Small intestine (tissue), 7 donors: ENCODE results near the gene CCN5. TPM values are rescaled to one million over a fixed set of nuclear protein-coding genes. Genes with fewer than 3 reads are reported as not detected.

Experiments used
- DNase-seq, 2 donors: peaks; one replicate each; pipeline versions ENCODE4 v3.0.0 to v3.0.0-alpha.2; 2013
- FAIRE-seq: peaks from 2 replicates; lab custom pipeline; 2012; peaks lifted over from hg19 to GRCh38; lab: Jason Lieb, UNC
- H3K27ac ChIP-seq, 3 donors: one replicate each; pipeline ENCODE4 v1.5.1; 2013; ENCODE audit warnings: low read length in 2 of 3, mild to moderate bottlenecking in 2 of 3, control low read depth in 1 of 3, inconsistent platforms in 1 of 3, low read depth in 1 of 3, moderate library complexity in 1 of 3
- H3K27me3 ChIP-seq, 3 donors: one replicate each; pipeline ENCODE4 v1.6.1; 2013; ENCODE audit warnings: low read length in 3 of 3, inconsistent platforms in 1 of 3; ENCODE audit not compliant: control insufficient read depth in 3 of 3, insufficient read depth in 3 of 3
- H3K36me3 ChIP-seq, 3 donors: one replicate each; pipeline ENCODE4 v1.6.1; 2013; ENCODE audit warnings: low read length in 3 of 3, inconsistent platforms in 1 of 3, low read depth in 1 of 3, mild to moderate bottlenecking in 1 of 3, moderate library complexity in 1 of 3; ENCODE audit not compliant: control insufficient read depth in 3 of 3, insufficient read depth in 2 of 3
- H3K4me1 ChIP-seq, 3 donors: one replicate each; pipeline ENCODE4 v1.6.1; 2013; ENCODE audit warnings: low read length in 2 of 3, inconsistent platforms in 1 of 3, low read depth in 1 of 3, mild to moderate bottlenecking in 1 of 3, moderate library complexity in 1 of 3; ENCODE audit not compliant: control insufficient read depth in 3 of 3, insufficient read depth in 2 of 3
- H3K4me3 ChIP-seq, 3 donors: one replicate each; pipeline ENCODE4 v1.5.1; 2013; ENCODE audit warnings: low read length in 3 of 3, control low read depth in 1 of 3, inconsistent platforms in 1 of 3, low read depth in 1 of 3, mild to moderate bottlenecking in 1 of 3, moderate library complexity in 1 of 3
- H3K9me3 ChIP-seq, 2 donors: one replicate each; pipeline ENCODE4 v1.6.1; 2013; ENCODE audit warnings: low read depth in 1 of 2, low read length in 1 of 2; ENCODE audit not compliant: control insufficient read depth in 2 of 2, insufficient read depth in 1 of 2
- WGBS, 3 donors: extraction: QIAGEN DNeasy Blood & Tissue Kit; methylation state at CpG; one replicate each; pipeline ENCODE4 v1.1.7; 2013; 5-methylcytosine and 5-hydroxymethylcytosine counted together
- polyA plus RNA-seq, 4 donors: library from polyadenylated mRNA; stranded (reverse) in 3 of 4; unstranded in 1 of 4; fragments of 200-250 nt in 3 of 4; fragments of 120-200 nt in 1 of 4; gene quantifications; one replicate each; pipeline versions ENCODE4 v1.2.1 to v1.2.3, GENCODE V29; 2013
- donor health status: healthy with polysubstance abuse.
- donor health status: control.
- donor health status: control.
- donor health status: Bipolar disorder and iron deficiency.
- donor health status: healthy.

The CCN5 gene
- polyA plus RNA-seq, 4 donors: 0.07 to 2.2 (median 1.9) TPM; not detected in 1

DNA sequence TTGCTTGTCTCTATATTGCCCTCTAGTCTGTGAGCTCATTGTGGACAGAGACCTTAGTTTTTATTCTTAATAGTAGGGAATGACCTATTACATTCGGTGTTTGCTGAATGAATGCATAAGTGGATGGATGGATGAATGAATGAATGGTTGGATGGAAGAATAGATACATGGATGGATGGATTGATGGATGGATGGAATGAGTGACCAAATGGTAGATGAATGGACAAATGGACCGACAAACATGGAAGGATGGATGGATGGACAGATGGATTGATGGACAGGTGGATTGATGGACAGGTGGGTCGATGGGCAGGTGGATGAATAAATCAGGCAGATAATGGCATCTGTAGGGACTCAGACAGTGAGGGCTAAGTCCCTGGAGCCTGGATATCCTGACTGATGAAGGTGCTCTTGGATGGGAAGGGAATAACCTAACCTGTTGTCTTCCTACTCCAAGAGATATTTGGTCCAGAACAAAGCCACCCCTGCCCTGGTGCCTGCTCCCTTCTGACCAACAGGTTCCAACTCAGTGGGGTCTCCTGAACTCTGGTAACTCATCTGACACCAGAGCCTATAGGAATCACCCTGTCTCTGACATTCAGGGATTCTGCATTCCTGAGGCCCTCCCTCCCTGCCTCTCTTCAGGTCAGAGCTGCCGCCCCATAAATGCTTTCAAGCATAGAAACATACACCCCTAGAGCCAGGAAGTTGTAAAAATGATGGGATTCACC is 9.6 kb upstream of the CCN5 start:
- Histone ChIP-seq H3K4me1 (no peaks in the 10 kb centered on the region), H3K27ac (no peak overlapping the region), H3K27me3 (no peaks in the 10 kb centered on the region), H3K9me3 (no peaks in the 10 kb centered on the region), H3K36me3 (no peaks in the 10 kb centered on the region), H3K4me3 (no peak overlapping the region)
- FAIRE-seq (no peak), DNase-seq (no peak)
- 72 to 80% (median 80%) methylated on average over 4 of the region's 4 CpGs for WGBS, 3 donors

- Histone ChIP-seq H3K27me3 (no peaks in the 10 kb centered on the region), H3K4me3 (no peak overlapping the region), H3K9me3 (no peaks in the 10 kb centered on the region), H3K27ac (no peak overlapping the region), H3K4me1 (no peaks in the 10 kb centered on the region), H3K36me3 (no peaks in the 10 kb centered on the region)
- 62 to 73% (median 69%) methylated on average over 10 of the region's 10 CpGs for WGBS, 3 donors
- FAIRE-seq: no peak
- no peak for DNase-seq
Observed at GRCh38 chr20:44706301-44707017, 8.7 kb upstream of the CCN5 start.

- WGBS, 3 donors: 91 to 93% (median 93%) methylated on average over 5 of the region's 5 CpGs
- Histone ChIP-seq H3K27ac (no peak overlapping the region), H3K9me3 (no peaks in the 10 kb centered on the region), H3K4me1 (no peaks in the 10 kb centered on the region), H3K27me3 (no peaks in the 10 kb centered on the region), H3K36me3 (no peaks in the 10 kb centered on the region), H3K4me3 (no peak overlapping the region)
- no peak for DNase-seq
- FAIRE-seq: no peak
Observed at GRCh38 chr20:44707018-44707579, 8.1 kb upstream of the CCN5 start.

- FAIRE-seq: no peak
- no peaks in the 10 kb centered on the region for H3K36me3 ChIP-seq
Observed at GRCh38 chr20:44709380-44709779, 5.8 kb upstream of the CCN5 start.

DNA sequence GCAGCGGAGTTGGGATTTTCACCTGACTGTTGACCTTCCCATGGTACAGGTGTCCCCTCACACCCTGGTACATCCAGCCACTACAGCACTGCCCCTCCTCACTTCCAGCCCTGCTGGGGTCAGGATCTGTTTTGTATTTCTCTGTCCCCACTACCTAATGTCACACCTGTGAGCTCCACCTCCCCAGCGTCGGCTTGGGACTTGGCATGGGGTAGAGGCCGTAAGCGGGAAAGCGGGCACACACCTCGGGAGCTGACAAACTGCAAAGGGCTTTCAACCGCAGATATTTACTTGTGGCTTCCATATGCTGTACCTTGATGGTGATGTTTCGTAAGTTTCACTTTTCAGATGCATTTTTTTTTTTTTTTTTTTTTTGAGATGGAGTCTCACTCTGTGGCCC is 5.4 kb upstream of the CCN5 start:
- no peak for DNase-seq
- Histone ChIP-seq H3K36me3 (no peaks in the 10 kb centered on the region), H3K27me3 (no peaks in the 10 kb centered on the region), H3K9me3 (no peaks in the 10 kb centered on the region), H3K4me3 (no peak overlapping the region), H3K4me1 (peaks cover 0 to 4% (median 0%) of the 10 kb centered on the region in 3 donors), H3K27ac (no peak overlapping the region)
- FAIRE-seq: no peak
- 89 to 93% (median 90%) methylated on average over 9 of the region's 9 CpGs for whole genome bisulfite sequencing, 3 donors

More at GRCh38 chr20:44709380-44709779, 5.8 kb upstream of the CCN5 start:
- H3K27ac ChIP-seq: no peak overlapping the region
- H3K9me3 ChIP-seq: no peaks in the 10 kb centered on the region
- H3K27me3 ChIP-seq: no peaks in the 10 kb centered on the region
- no peaks in the 10 kb centered on the region for H3K4me1 ChIP-seq
- 71 to 86% (median 77%) methylated on average over 11 of the region's 11 CpGs for WGBS, 3 donors
- H3K4me3 ChIP-seq: no peak overlapping the region
- no peak for DNase-seq

- Histone ChIP-seq H3K27ac (no peak overlapping the region), H3K4me3 (no peak overlapping the region), H3K27me3 (no peaks in the 10 kb centered on the region), H3K4me1 (peaks cover 0 to 7% (median 0%) of the 10 kb centered on the region in 3 donors), H3K36me3 (no peaks in the 10 kb centered on the region), H3K9me3 (no peaks in the 10 kb centered on the region)
- FAIRE-seq (no peak), DNase-seq (no peak)
- 88 to 91% (median 91%) methylated on average over 8 of the region's 8 CpGs for WGBS, 3 donors
Observed at GRCh38 chr20:44711237-44711636, 3.9 kb upstream of the CCN5 start.

DNA sequence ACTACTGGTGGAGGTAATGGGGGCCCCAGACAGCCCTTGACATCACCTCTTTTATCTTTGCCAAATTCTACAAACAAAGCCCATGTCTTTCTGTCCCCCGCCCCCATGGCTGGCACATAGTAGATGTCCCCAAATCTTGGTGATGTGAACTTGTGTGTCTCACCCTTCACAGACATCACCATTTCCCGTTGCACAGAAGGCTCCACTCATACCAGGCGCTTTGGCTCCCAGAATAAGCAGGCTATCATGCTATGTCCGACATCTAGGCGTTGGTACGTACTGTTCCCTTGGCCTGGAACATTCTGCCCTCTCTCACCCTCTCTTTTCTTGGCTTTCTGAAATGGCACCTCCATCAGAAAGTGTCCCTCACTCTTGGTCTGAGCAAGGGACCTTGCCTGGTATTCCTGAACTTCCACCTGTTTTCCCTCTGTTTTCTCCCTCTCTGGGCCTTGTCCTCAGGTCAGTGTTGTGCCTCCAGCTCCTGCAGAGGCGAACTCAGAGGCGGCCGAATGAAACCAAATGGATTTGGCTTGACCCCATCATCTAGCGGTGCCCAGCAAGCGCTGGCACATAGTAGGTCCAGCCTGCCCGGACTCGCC is 968 bp upstream of the CCN5 start:
- Histone ChIP-seq H3K36me3 (no peaks in the 10 kb centered on the region), H3K4me1 (peaks cover 0 to 7% (median 0%) of the 10 kb centered on the region in 3 donors), H3K9me3 (no peaks in the 10 kb centered on the region), H3K4me3 (no peak overlapping the region), H3K27me3 (no peaks in the 10 kb centered on the region), H3K27ac (no peak overlapping the region)
- WGBS, 3 donors: 49 to 59% (median 57%) methylated on average over 13 of the region's 13 CpGs
- no peak for FAIRE-seq
- DNase-seq: no peak

- DNase-seq (no peak), FAIRE-seq (no peak)
- Histone ChIP-seq H3K36me3 (no peaks in the 10 kb centered on the region), H3K4me1 (peaks cover 0 to 7% (median 0%) of the 10 kb centered on the region in 3 donors), H3K27ac (no peak overlapping the region), H3K9me3 (no peaks in the 10 kb centered on the region), H3K27me3 (no peaks in the 10 kb centered on the region), H3K4me3 (no peak overlapping the region)
- 78 to 88% (median 84%) methylated on average over 5 of the region's 5 CpGs for WGBS, 3 donors
Observed at GRCh38 chr20:44715499-44716308, 535 bp downstream of the CCN5 start.
